Choroid plexus epithelial cell (primary cell): ENCODE results near the gene BMF.
A peak's percentile ranks its signal among the peaks of the same experiment; 100 is the strongest.

Experiments used
- DNase-seq: peaks from one replicate; pipeline ENCODE4 v3.0.0-alpha.2; 2010; ENCODE audit warnings: low read depth
- H3K4me3 ChIP-seq: 2 replicates; pipeline ENCODE4 v1.5.1; 2011; ENCODE audit warnings: low read depth, mild to moderate bottlenecking, control low read depth, low read length, moderate library complexity
- TF ChIP-seq, protein P1 (sequence below): conservative IDR thresholded peaks from 2 replicates; pipeline ENCODE4 v1.5.1; 2011; ENCODE audit warnings: low read depth, mild to moderate bottlenecking, control low read depth, inconsistent platforms, low read length, moderate library complexity

The BMF gene

DNA sequence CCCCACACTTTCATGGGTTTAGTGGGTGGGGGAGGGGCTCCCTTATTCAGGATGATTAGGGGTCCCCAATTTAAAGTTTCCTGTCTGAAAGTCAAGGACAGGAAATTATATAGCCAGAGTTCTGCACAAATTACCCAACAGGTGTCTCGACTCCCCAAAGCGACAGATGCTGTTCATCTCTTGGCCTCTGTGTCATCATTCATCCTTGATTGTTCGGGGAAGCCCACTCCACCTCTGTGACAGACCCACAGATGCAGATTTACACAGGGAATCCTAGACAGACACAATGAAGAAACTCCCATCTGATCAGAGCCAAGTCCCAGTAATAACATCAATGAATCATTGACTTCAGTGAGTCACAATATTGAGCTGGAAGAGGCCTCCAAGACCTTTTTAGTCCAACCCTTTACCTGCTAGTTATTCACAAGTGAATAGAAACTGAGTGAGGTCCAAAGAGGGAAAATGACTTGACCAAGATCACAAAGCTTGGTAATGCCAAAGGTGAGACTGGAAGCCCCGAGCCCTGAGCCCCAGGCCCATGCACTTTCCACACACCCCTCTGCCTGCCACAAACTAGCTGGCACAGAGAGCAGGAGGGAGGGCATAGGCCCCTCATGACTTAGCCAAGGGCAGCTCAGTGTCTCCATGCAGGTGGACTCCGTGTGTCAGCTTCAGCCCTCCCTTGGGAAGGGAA, 61.8 kb downstream of the BMF start:
- H3K4me3 ChIP-seq: no peak overlapping the region
- peak; percentile 75 for DNase-seq
- TF ChIP-seq, protein P1, sequence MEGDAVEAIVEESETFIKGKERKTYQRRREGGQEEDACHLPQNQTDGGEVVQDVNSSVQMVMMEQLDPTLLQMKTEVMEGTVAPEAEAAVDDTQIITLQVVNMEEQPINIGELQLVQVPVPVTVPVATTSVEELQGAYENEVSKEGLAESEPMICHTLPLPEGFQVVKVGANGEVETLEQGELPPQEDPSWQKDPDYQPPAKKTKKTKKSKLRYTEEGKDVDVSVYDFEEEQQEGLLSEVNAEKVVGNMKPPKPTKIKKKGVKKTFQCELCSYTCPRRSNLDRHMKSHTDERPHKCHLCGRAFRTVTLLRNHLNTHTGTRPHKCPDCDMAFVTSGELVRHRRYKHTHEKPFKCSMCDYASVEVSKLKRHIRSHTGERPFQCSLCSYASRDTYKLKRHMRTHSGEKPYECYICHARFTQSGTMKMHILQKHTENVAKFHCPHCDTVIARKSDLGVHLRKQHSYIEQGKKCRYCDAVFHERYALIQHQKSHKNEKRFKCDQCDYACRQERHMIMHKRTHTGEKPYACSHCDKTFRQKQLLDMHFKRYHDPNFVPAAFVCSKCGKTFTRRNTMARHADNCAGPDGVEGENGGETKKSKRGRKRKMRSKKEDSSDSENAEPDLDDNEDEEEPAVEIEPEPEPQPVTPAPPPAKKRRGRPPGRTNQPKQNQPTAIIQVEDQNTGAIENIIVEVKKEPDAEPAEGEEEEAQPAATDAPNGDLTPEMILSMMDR: no peak

DNA sequence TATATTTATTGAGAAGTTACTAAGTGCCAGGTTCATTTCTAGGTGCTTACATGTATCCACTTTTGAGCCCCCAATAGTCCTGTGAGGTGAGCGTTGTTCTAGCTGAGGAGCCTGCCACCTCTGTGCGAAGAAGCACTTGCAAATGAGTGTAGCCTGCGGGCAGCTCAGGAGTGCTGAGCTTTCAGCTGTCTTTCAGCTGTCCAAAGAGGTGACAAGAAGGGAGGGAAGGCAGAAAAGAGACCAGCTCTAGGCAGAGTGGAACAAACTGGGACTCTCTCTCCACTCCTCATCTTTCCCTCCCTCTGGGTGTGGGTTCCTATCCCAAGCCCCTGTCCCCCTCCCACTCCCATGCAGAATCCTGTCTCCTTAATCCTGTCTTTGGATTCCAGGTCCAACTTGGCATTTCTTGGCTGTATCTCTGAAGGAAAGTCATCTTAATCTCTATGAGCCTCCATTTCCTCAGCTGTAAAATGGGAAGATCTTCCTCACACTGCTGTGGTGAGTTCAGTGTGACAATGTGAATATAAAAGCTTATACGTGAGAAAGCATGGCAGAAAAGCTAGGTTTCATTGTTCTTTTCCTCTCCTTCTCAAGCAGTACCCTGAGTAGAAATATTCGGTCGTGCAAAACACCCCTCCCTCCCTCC, 63.0 kb downstream of the BMF start:
- H3K4me3 ChIP-seq: no peak overlapping the region
- TF ChIP-seq, protein P1: no peak
- no peak for DNase-seq

DNA sequence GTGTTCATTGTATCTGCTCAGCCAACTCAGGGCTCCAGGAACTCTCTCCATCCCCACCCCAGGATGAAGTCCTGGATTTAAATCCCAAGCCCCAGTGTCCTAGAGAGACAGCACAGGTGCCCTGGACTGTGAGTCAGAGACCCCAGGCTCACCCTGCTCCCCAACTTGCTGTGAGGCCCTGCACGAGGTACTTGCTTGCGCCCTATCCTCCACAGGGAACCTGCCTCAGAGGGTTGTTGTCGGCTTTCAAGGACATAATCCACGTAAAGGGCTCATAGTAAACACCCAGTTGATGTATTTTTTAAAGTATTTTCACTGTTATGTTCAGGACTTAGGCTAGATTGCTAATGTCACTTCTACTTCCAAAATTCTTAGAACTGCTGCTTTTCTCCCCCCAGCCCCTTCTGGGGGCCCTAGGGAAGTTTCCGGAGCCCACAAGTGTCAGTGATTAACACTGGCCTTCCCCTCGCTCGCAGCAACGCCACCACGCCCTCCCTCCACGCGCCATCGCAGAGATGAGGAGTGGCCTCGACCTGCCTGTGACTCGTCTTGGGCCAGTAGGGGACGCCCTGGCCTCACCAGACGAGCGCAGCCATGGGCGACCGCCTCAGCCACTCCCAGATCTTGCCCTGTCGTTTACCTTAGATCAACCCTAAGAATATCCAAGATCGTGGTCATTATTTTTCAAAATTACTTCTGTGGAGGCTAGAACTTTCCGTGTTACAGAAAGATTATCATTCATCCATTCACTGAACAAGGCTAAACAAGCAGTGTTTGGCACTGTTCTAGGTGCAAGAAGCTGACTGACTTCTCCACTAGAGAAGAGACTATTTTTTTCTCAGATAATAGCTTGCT, 63.7 kb downstream of the BMF start:
- peak; percentile 85 for DNase-seq
- TF ChIP-seq, protein P1: peak; percentile 91
- peak overlapping the region; percentile 42 for H3K4me3 ChIP-seq

DNA sequence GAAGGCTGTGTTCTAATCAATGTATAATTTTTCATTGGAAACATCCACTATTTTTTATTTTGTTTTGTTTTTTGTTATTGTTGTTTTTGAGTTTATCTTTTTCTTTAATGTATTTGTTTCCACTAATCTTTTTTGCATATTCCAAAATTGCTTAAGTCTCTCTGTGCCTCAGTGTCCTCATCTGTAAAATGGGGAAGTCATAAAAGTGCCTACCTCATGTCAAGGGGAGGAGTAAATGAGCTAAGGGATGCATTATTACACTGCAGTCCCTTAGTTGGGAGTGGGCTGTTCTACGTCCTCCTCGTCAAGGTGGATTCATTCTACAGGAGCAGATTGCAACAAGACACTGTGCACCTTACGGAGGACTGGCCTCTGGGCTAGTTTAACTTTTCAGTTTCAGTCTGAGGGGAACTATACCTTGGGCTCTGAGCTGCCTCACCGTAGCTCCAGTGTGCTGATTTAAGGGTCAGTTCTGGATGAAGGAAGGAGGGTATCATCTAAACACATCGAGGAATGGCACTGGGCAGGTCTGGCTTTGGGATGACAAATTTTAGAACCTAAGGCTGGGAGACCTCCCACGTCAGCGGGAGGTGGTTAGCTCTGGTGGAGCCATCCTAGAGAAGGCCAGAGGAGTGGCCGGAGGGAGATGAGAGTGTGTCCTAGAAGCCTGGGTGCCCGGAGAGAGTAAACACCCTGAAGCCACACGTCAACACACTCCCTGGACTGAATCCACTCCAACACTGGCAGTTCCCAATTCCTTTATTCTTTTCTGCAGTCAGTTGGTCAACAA, 64.6 kb downstream of the BMF start:
- TF ChIP-seq, protein P1: no peak
- DNase-seq: no peak
- no peak overlapping the region for H3K4me3 ChIP-seq

DNA sequence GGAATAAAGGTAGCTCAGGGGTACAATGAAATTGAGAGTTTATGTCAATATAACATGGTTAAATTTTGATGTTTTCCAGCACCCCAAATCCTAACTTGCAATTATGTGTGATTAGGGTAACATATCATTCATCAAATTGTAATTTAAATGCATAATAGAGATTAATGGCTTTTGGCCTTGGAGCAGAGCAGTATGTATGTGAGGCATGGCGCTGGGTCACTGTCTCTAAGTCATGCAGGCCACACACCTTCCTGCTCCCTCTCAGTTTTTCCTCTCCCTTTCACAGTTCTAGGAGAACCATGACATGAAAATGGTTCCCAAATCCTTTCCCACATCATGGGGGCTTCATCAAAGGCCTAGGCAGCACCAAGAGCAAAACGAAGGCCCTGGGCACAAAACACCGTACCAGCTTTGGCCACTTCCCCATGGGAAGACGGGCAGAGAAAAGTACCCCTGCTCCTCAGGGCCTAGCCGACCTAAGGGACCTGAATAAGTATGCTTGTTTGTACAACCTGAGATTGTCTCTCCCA, 65.8 kb downstream of the BMF start:
- TF ChIP-seq, protein P1: no peak
- H3K4me3 ChIP-seq: no peak overlapping the region
- DNase-seq: no peak

DNA sequence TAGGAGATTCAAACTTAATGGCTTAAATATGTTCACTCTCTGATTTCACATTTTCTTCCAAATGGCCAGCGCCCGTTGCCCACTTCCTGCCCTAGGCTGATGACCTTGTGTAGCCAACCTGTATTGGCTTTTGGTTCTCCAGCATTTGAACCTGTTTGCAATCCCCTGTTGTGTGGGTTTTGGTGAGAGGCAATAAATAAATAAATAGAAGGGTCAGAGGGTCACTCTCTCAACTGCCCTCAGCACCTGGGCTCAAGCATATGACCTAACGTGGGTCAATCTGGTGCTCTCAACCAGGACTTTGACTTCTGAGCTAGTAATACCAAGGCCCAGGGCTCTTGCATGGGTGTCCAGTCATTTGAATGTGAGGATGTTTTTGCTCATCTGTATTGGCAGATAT, 67.9 kb downstream of the BMF start:
- TF ChIP-seq, protein P1: no peak
- H3K4me3 ChIP-seq: no peak overlapping the region
- DNase-seq: no peak
